NT2/D1 (cell line): Measurements from ENCODE around the gene G2E3.
"Not testable (repeated sequence)": the region's sequence is repeated elsewhere in the genome, so short reads cannot be mapped to it uniquely, and the experiment has no call there.

Experiments
- DNase-seq: peaks from one replicate; pipeline ENCODE4 v3.0.0-alpha.2; 2011; ENCODE audit warnings: low read depth, low spot score
- H3K27me3 ChIP-seq: 2 replicates; pipeline ENCODE4 v1.6.0; 2011; ENCODE audit warnings: mild to moderate bottlenecking; ENCODE audit not compliant: insufficient read length, insufficient read depth
- H3K36me3 ChIP-seq: 2 replicates; pipeline ENCODE4 v1.6.1; 2011; ENCODE audit warnings: mild to moderate bottlenecking, low read length, mixed read lengths; ENCODE audit not compliant: insufficient read depth, insufficient read length
- H3K4me1 ChIP-seq: 2 replicates; pipeline ENCODE4 v1.5.1; 2011; ENCODE audit not compliant: insufficient read depth, insufficient read length
- H3K4me3 ChIP-seq: 2 replicates; pipeline ENCODE4 v1.5.1; 2011; ENCODE audit warnings: low read depth; ENCODE audit not compliant: insufficient read length
- H3K9ac ChIP-seq: 2 replicates; pipeline ENCODE4 v1.6.0; 2011; ENCODE audit warnings: low read depth; ENCODE audit not compliant: insufficient read length
- H3K9me3 ChIP-seq: 2 replicates; pipeline ENCODE4 v1.5.1; 2011; ENCODE audit warnings: mild to moderate bottlenecking, low read length; ENCODE audit not compliant: insufficient read depth
- SUZ12 ChIP-seq: IDR thresholded peaks from 2 replicates; pipeline ENCODE4 v1.6.1; 2011; ENCODE audit not compliant: insufficient read length, insufficient read depth; ENCODE audit errors: extremely low read depth
- YY1 ChIP-seq: IDR thresholded peaks from 2 replicates; pipeline ENCODE4 v1.6.1; 2011; ENCODE audit not compliant: insufficient read length, insufficient read depth
- ZNF274 ChIP-seq: IDR thresholded peaks from 2 replicates; pipeline ENCODE4 v1.6.1; 2011; ENCODE audit warnings: mild to moderate bottlenecking, low read depth, low read length

Gene G2E3

GRCh38 chr14:30525833-30526232 is 33.1 kb upstream of the G2E3 start:
- TF ChIP-seq ZNF274 (no peak), YY1 (no peak), SUZ12 (no peak)
- no peaks in the 10 kb centered on the region for H3K36me3 ChIP-seq
- no peak for DNase-seq

DNA sequence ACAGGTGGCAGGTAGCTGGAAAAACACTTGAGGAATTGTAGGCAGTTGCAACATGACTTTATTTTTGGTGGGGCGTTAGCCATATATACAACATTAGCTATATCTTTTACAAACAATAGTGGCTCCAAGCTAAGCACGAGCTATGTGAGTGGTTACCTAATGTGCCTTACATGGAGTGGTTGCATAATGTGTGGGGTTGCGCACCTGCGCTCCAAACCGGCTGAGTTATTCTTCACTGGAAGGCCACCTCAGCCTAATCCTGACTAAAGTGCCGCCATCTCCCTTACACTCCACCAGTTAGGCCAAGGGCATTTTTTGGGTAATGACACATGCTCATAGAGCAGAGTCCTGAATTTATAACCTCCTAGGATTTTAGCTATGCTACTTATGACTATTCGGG is 31.8 kb upstream of the G2E3 start:
- Histone ChIP-seq H3K36me3 (no peaks in the 10 kb centered on the region), H3K9me3 (peaks cover 7% of the 10 kb centered on the region), H3K4me1 (no peaks in the 10 kb centered on the region), H3K9ac (no peak overlapping the region), H3K27me3 (no peaks in the 10 kb centered on the region), H3K4me3 (no peak overlapping the region)
- DNase-seq: no peak
- TF ChIP-seq SUZ12: no peak
- no peak for TF ChIP-seq ZNF274
- no peak for TF ChIP-seq YY1

More at GRCh38 chr14:30525833-30526232, 33.1 kb upstream of the G2E3 start:
- H3K9me3 ChIP-seq: peaks cover 7% of the 10 kb centered on the region
- no peak overlapping the region for H3K4me3 ChIP-seq
- no peak overlapping the region for H3K9ac ChIP-seq
- no peaks in the 10 kb centered on the region for H3K27me3 ChIP-seq
- no peaks in the 10 kb centered on the region for H3K4me1 ChIP-seq

DNA sequence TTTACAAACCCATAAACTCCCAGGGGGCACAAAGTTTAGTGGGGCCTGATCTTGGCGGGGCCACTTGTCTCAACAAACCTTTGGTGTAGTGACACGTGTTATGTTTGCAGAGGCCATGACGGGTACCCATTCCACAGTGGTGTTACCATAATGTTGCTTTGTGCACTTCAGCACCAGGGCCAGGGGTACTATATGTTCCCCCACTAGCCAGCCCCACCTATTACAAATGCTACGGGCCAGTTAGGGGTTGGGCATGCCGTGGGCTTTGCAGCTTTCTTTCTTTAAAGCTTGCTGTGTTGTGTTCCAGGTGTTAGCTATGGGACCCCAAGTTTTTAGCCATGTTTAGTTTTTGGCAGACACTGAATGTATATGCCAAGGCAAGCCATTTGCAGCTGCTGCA is 30.8 kb upstream of the G2E3 start:
- H3K4me1 ChIP-seq: no peaks in the 10 kb centered on the region
- H3K4me3 ChIP-seq: no peak overlapping the region
- TF ChIP-seq ZNF274: no peak
- TF ChIP-seq SUZ12: no peak
- no peak for TF ChIP-seq YY1
- H3K27me3 ChIP-seq: no peaks in the 10 kb centered on the region
- DNase-seq: no peak
- H3K9me3 ChIP-seq: peaks cover 7% of the 10 kb centered on the region
- H3K36me3 ChIP-seq: no peaks in the 10 kb centered on the region
- no peak overlapping the region for H3K9ac ChIP-seq

GRCh38 chr14:30528778-30529642 is 29.9 kb upstream of the G2E3 start:
- no peaks in the 10 kb centered on the region for H3K27me3 ChIP-seq
- H3K9me3 ChIP-seq: peaks cover 7% of the 10 kb centered on the region
- no peak for TF ChIP-seq ZNF274
- no peak for TF ChIP-seq YY1
- TF ChIP-seq SUZ12: no peak
- H3K9ac ChIP-seq: no peak overlapping the region
- no peaks in the 10 kb centered on the region for H3K36me3 ChIP-seq
- no peak for DNase-seq
- H3K4me3 ChIP-seq: no peak overlapping the region
- no peaks in the 10 kb centered on the region for H3K4me1 ChIP-seq

DNA sequence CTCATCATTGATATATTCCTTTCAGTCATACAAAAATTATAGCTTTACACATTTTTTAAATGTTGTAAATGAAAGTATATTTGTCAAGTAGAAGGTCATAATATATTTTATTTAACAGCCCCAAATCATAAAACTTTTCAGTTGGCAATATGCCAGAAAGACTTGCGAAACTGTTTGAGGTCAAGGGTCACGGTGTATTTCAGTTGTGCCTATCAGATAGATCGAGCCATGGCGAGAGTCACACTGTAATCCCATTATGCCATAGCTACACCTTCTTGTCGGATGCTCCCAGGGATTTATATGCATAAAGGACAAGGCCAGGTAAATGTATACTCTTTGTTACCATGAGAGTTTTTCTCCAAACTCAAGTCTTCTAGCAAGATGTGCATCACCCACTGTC is 26.7 kb upstream of the G2E3 start:
- no peak overlapping the region for H3K9ac ChIP-seq
- TF ChIP-seq ZNF274 (no peak), SUZ12 (no peak), YY1 (no peak)
- DNase-seq: no peak
- H3K9me3 ChIP-seq: peaks cover 2% of the 10 kb centered on the region; the same call in 1 of the 2 replicates
- no peaks in the 10 kb centered on the region for H3K27me3 ChIP-seq
- no peak overlapping the region for H3K4me3 ChIP-seq
- H3K4me1 ChIP-seq: no peaks in the 10 kb centered on the region
- H3K36me3 ChIP-seq: no peaks in the 10 kb centered on the region

GRCh38 chr14:30533126-30533525 is 25.8 kb upstream of the G2E3 start:
- Histone ChIP-seq H3K27me3 (no peaks in the 10 kb centered on the region), H3K9me3 (no peaks in the 10 kb centered on the region), H3K4me3 (no peak overlapping the region), H3K36me3 (no peaks in the 10 kb centered on the region), H3K9ac (no peak overlapping the region), H3K4me1 (no peaks in the 10 kb centered on the region)
- TF ChIP-seq ZNF274: no peak
- TF ChIP-seq SUZ12: no peak
- no peak for TF ChIP-seq YY1
- DNase-seq: no peak

- no peak for DNase-seq
- H3K4me1 ChIP-seq: no peaks in the 10 kb centered on the region
Measured at GRCh38 chr14:30541318-30541717, 17.6 kb upstream of the G2E3 start.

GRCh38 chr14:30546735-30547134 is 12.2 kb upstream of the G2E3 start:
- not testable (repeated sequence) for H3K27me3 ChIP-seq, H3K9me3 ChIP-seq, H3K9ac ChIP-seq, DNase-seq, H3K36me3 ChIP-seq, H3K4me1 ChIP-seq, H3K4me3 ChIP-seq

More at GRCh38 chr14:30541318-30541717, 17.6 kb upstream of the G2E3 start:
- Histone ChIP-seq H3K27me3 (no peaks in the 10 kb centered on the region), H3K9me3 (no peaks in the 10 kb centered on the region), H3K9ac (no peak overlapping the region), H3K4me3 (no peak overlapping the region), H3K36me3 (no peaks in the 10 kb centered on the region)
- TF ChIP-seq SUZ12: no peak
- TF ChIP-seq ZNF274: no peak
- no peak for TF ChIP-seq YY1
